ENCODE results near the gene TAS1R1.

GRCh38 chr1:6579374-6580118 is 24.4 kb downstream of the TAS1R1 start, which contains the start of gene ZBTB48:
- TF ChIP-seq POLR2AphosphoS5 (IDR thresholded peaks at IDR 0.05; ENCODE audit: low read depth) (peak; percentile 99), CTCF (conservative IDR thresholded peaks at IDR 0.05; ENCODE audit: low read depth in 2 of 2) (no peak)
